ENCODE results near the gene INF2. TPM values are rescaled to one million over a fixed set of nuclear protein-coding genes. Genes with fewer than 3 reads are reported as not detected.

Gene INF2
- total and polyA plus RNA-seq, 5 donors from 2014 or later = 4.2 to 74.3 (median 7.9) TPM

- DNase-seq (no peak), ATAC-seq (ENCODE audit: low read depth in 2 of 2) (no peak)
- H3K9me3 Mint-ChIP-seq = no peaks in the 10 kb centered on the region
- H3K4me1 Mint-ChIP-seq = peaks cover 0 to 5% (median 3%) of the 10 kb centered on the region in 4 donors
- H3K36me3 ChIP-seq (ENCODE audit: control insufficient read depth, insufficient read depth, low read length) = peaks cover 11% of the 10 kb centered on the region
- H3K4me3 Mint-ChIP-seq = no peak overlapping the region
- no peak overlapping the region for H3K27ac ChIP-seq (ENCODE audit: insufficient read depth, low read length, poor library complexity, severe bottlenecking)
- no peaks in the 10 kb centered on the region for H3K27me3 ChIP-seq (ENCODE audit: control insufficient read depth, insufficient read depth, low read length)
- H3K27me3 Mint-ChIP-seq = no peaks in the 10 kb centered on the region
- H3K9me3 ChIP-seq (ENCODE audit: control insufficient read depth in 2 of 2, low read length in 2 of 2) = no peaks in the 10 kb centered on the region
- H3K4me3 ChIP-seq (ENCODE audit: low read depth, low read length) = no peak overlapping the region
- H3K27ac Mint-ChIP-seq = peak overlapping the region in 1 of 3 donors; percentile 32
- H3K36me3 Mint-ChIP-seq = peaks cover 9% of the 10 kb centered on the region
- H3K4me1 ChIP-seq (ENCODE audit: control insufficient read depth, insufficient read depth, low read length, poor library complexity, severe bottlenecking) = peaks cover 4% of the 10 kb centered on the region
Observed at GRCh38 chr14:104705340-104706047, 16.1 kb downstream of the INF2 start.

GRCh38 chr14:104706733-104707607 is 17.6 kb downstream of the INF2 start:
- H3K4me1 Mint-ChIP-seq = peaks cover 0 to 5% (median 3%) of the 10 kb centered on the region in 4 donors
- peaks cover 7% of the 10 kb centered on the region for H3K36me3 Mint-ChIP-seq
- no peaks in the 10 kb centered on the region for H3K27me3 Mint-ChIP-seq
- H3K9me3 ChIP-seq (ENCODE audit: control insufficient read depth in 2 of 2, low read length in 2 of 2) = no peaks in the 10 kb centered on the region
- H3K4me3 ChIP-seq (ENCODE audit: low read depth, low read length) = no peak overlapping the region
- no peak overlapping the region for H3K4me3 Mint-ChIP-seq
- H3K27me3 ChIP-seq (ENCODE audit: control insufficient read depth, insufficient read depth, low read length) = no peaks in the 10 kb centered on the region
- no peak overlapping the region for H3K27ac ChIP-seq (ENCODE audit: insufficient read depth, low read length, poor library complexity, severe bottlenecking)
- peaks cover 18% of the 10 kb centered on the region for H3K36me3 ChIP-seq (ENCODE audit: control insufficient read depth, insufficient read depth, low read length)
- no peak for DNase-seq
- peaks cover 4% of the 10 kb centered on the region for H3K4me1 ChIP-seq (ENCODE audit: control insufficient read depth, insufficient read depth, low read length, poor library complexity, severe bottlenecking)
- H3K27ac Mint-ChIP-seq = no peak overlapping the region
- ATAC-seq (ENCODE audit: low read depth in 2 of 2) = no peak
- no peaks in the 10 kb centered on the region for H3K9me3 Mint-ChIP-seq

GRCh38 chr14:104707608-104708595 is 18.5 kb downstream of the INF2 start:
- Mint-ChIP-seq H3K36me3 (peaks cover 5% of the 10 kb centered on the region), H3K4me1 (peaks cover 0 to 5% (median 3%) of the 10 kb centered on the region in 4 donors), H3K4me3 (peak overlapping the region in 1 of 4 donors; percentile 31), H3K27me3 (no peaks in the 10 kb centered on the region), H3K9me3 (no peaks in the 10 kb centered on the region), H3K27ac (no peak overlapping the region)
- Histone ChIP-seq H3K9me3 (ENCODE audit: control insufficient read depth in 2 of 2, low read length in 2 of 2) (no peaks in the 10 kb centered on the region), H3K36me3 (ENCODE audit: control insufficient read depth, insufficient read depth, low read length) (peaks cover 21% of the 10 kb centered on the region), H3K27ac (ENCODE audit: insufficient read depth, low read length, poor library complexity, severe bottlenecking) (no peak overlapping the region), H3K4me1 (ENCODE audit: control insufficient read depth, insufficient read depth, low read length, poor library complexity, severe bottlenecking) (peaks cover 4% of the 10 kb centered on the region), H3K4me3 (ENCODE audit: low read depth, low read length) (no peak overlapping the region), H3K27me3 (ENCODE audit: control insufficient read depth, insufficient read depth, low read length) (no peaks in the 10 kb centered on the region)
- no peak for DNase-seq
- no peak for ATAC-seq (ENCODE audit: low read depth in 2 of 2)

DNA sequence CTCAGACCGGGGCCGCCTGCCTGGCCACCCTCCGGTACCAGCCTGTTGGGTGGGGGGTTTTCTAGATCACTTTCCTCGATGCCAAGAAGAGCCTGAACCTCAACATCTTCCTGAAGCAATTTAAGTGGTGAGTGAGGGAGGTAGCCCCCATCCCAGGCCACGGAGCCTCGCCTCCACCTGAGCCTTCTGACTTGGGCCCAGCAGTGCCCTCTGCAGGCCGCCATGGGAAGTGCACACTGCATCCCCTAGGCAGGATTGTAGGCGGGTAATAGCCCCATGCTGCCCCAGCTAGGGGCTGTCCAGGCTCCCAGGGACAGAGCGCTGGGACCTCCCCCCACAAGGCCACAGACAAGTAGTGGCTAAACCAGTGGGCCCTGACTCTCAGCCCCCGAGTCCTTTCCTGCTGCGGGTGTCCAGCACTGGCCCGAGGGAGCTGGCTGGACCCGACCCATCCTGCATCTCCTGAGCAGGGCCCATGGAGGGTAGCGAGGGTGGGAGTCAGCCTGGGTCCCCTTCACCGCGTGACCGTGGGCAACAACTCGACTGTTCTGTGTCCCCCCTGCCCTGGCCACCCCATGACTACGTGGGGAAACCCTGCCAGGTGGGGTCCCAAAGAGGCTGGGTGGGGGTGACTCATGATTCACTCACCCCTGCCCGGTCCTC is 19.3 kb downstream of the INF2 start:
- peak overlapping the region in 1 of 4 donors; percentile 31 for H3K4me3 Mint-ChIP-seq
- peak; percentile 58 to 75 (median 71) for DNase-seq
- Histone ChIP-seq H3K36me3 (ENCODE audit: control insufficient read depth, insufficient read depth, low read length) (peaks cover 23% of the 10 kb centered on the region), H3K4me3 (ENCODE audit: low read depth, low read length) (no peak overlapping the region), H3K27me3 (ENCODE audit: control insufficient read depth, insufficient read depth, low read length) (no peaks in the 10 kb centered on the region), H3K9me3 (ENCODE audit: control insufficient read depth in 2 of 2, low read length in 2 of 2) (no peaks in the 10 kb centered on the region), H3K27ac (ENCODE audit: insufficient read depth, low read length, poor library complexity, severe bottlenecking) (no peak overlapping the region), H3K4me1 (ENCODE audit: control insufficient read depth, insufficient read depth, low read length, poor library complexity, severe bottlenecking) (peaks cover 4% of the 10 kb centered on the region)
- H3K36me3 Mint-ChIP-seq = peaks cover 5% of the 10 kb centered on the region
- ATAC-seq (ENCODE audit: low read depth in 2 of 2) = peak; percentile 78 to 79
- H3K4me1 Mint-ChIP-seq = peaks cover 0 to 5% (median 3%) of the 10 kb centered on the region in 4 donors
- peak overlapping the region in 1 of 3 donors; percentile 32 for H3K27ac Mint-ChIP-seq
- no peaks in the 10 kb centered on the region for H3K27me3 Mint-ChIP-seq
- no peaks in the 10 kb centered on the region for H3K9me3 Mint-ChIP-seq

- Histone ChIP-seq H3K4me1 (ENCODE audit: control insufficient read depth, insufficient read depth, low read length, poor library complexity, severe bottlenecking) (peaks cover 4% of the 10 kb centered on the region), H3K9me3 (ENCODE audit: control insufficient read depth in 2 of 2, low read length in 2 of 2) (no peaks in the 10 kb centered on the region), H3K4me3 (ENCODE audit: low read depth, low read length) (no peak overlapping the region), H3K27me3 (ENCODE audit: control insufficient read depth, insufficient read depth, low read length) (no peaks in the 10 kb centered on the region), H3K27ac (ENCODE audit: insufficient read depth, low read length, poor library complexity, severe bottlenecking) (no peak overlapping the region), H3K36me3 (ENCODE audit: control insufficient read depth, insufficient read depth, low read length) (peaks cover 20% of the 10 kb centered on the region)
- Mint-ChIP-seq H3K27me3 (no peaks in the 10 kb centered on the region), H3K9me3 (no peaks in the 10 kb centered on the region), H3K27ac (no peak overlapping the region), H3K4me3 (no peak overlapping the region), H3K4me1 (peaks cover 0 to 5% (median 3%) of the 10 kb centered on the region in 4 donors), H3K36me3 (no peaks in the 10 kb centered on the region)
- no peak for DNase-seq
- ATAC-seq (ENCODE audit: low read depth in 2 of 2) = no peak
Observed at GRCh38 chr14:104709387-104710039, 20.1 kb downstream of the INF2 start.

GRCh38 chr14:104710071-104710735 is 20.8 kb downstream of the INF2 start:
- peak overlapping the region in 1 of 3 donors; percentile 52 for H3K27ac Mint-ChIP-seq
- no peaks in the 10 kb centered on the region for H3K27me3 ChIP-seq (ENCODE audit: control insufficient read depth, insufficient read depth, low read length)
- no peak overlapping the region for H3K27ac ChIP-seq (ENCODE audit: insufficient read depth, low read length, poor library complexity, severe bottlenecking)
- no peaks in the 10 kb centered on the region for H3K27me3 Mint-ChIP-seq
- ATAC-seq (ENCODE audit: low read depth in 2 of 2) (no peak), DNase-seq (no peak)
- H3K4me3 Mint-ChIP-seq = no peak overlapping the region
- H3K36me3 ChIP-seq (ENCODE audit: control insufficient read depth, insufficient read depth, low read length) = peaks cover 21% of the 10 kb centered on the region
- H3K9me3 ChIP-seq (ENCODE audit: control insufficient read depth in 2 of 2, low read length in 2 of 2) = no peaks in the 10 kb centered on the region
- H3K4me1 ChIP-seq (ENCODE audit: control insufficient read depth, insufficient read depth, low read length, poor library complexity, severe bottlenecking) = peaks cover 4% of the 10 kb centered on the region
- H3K9me3 Mint-ChIP-seq = no peaks in the 10 kb centered on the region
- peaks cover 0 to 5% (median 3%) of the 10 kb centered on the region in 4 donors for H3K4me1 Mint-ChIP-seq
- no peak overlapping the region for H3K4me3 ChIP-seq (ENCODE audit: low read depth, low read length)
- H3K36me3 Mint-ChIP-seq = no peaks in the 10 kb centered on the region

All from CD4-positive, CD25-positive, alpha-beta regulatory T cell (primary cell).